Parathyroid adenoma (tissue), 2 donors: Measurements from ENCODE around the gene CAMK2D.

ENCODE experiments used
- H2AFZ ChIP-seq: fragments of 300-600 bp; sonication (generic); one replicate; pipeline ENCODE4 v1.7.0; 2017; ENCODE audit warnings: antibody characterized with exemption, mild to moderate bottlenecking
- H3K27ac ChIP-seq: fragments of 300-600 bp; sonication (generic); one replicate; pipeline ENCODE4 v1.7.0; 2017
- H3K27me3 ChIP-seq: fragments of 300-600 bp; sonication (generic); one replicate; pipeline ENCODE4 v1.7.0; 2017; ENCODE audit warnings: low read length; ENCODE audit not compliant: control insufficient read depth, insufficient read depth
- H3K36me3 ChIP-seq: fragments of 300-600 bp; sonication (generic); one replicate; pipeline ENCODE4 v1.7.0; 2017; ENCODE audit warnings: low read length; ENCODE audit not compliant: control insufficient read depth, insufficient read depth
- H3K4me1 ChIP-seq: fragments of 300-600 bp; sonication (generic); one replicate; pipeline ENCODE4 v1.7.0; 2017; ENCODE audit warnings: control low read depth
- H3K4me2 ChIP-seq: fragments of 300-600 bp; sonication (generic); one replicate; pipeline ENCODE4 v1.7.0; 2017; ENCODE audit warnings: low read length
- H3K4me3 ChIP-seq: fragments of 300-600 bp; sonication (generic); one replicate; pipeline ENCODE4 v1.7.0; 2017; ENCODE audit warnings: low read depth, low read length
- H3K79me2 ChIP-seq: fragments of 300-600 bp; sonication (generic); one replicate; pipeline ENCODE4 v1.7.0; 2017; ENCODE audit warnings: control low read depth
- H3K9ac ChIP-seq: fragments of 300-600 bp; sonication (generic); one replicate; pipeline ENCODE4 v1.7.0; 2017; ENCODE audit warnings: mild to moderate bottlenecking
- H3K9me3 ChIP-seq: fragments of 300-600 bp; sonication (generic); one replicate; pipeline ENCODE4 v1.7.0; 2017; ENCODE audit warnings: low read length; ENCODE audit not compliant: control insufficient read depth
- TF ChIP-seq, protein P1 (sequence below): fragments of 300-600 bp; sonication (generic); IDR thresholded peaks from one replicate; pipeline ENCODE4 v1.7.0; 2017; ENCODE audit warnings: antibody characterized with exemption, mild to moderate bottlenecking
- donor health status: primary hyperparathyroidism.

The CAMK2D gene

DNA sequence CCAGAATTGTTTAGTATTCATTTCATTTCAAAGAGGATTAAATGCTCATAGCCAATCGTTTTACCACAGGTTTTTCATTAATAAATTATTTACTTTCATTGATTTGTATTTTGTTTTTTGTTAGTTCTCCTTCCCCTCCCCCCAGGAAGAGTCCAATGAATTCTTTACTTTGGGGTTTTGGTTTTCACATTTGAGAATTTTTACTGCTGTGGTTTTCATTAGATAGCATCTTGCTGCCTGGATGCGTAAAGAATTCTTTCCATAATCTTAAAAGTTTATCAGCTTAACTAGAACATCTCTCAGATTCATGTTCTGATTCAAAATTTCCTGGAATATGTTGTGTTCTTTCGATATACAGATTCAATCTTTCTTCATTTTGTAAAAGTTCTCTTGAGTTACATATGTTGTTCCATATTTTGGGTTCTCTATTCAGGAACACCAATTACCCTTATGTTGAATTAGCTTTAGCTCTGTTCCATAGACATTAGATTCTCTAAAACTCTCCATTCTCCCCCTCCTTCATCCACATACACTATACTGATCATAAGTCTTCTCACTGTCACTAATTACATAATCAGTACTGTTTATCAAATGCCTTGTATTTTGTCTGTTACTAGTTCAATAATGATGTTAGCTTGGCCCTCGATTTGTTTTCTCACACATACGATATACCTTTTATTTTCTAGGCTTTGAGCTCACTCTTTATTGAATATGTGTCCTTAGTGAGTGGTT is 184.4 kb downstream of the CAMK2D start:
- TF ChIP-seq, protein P1, sequence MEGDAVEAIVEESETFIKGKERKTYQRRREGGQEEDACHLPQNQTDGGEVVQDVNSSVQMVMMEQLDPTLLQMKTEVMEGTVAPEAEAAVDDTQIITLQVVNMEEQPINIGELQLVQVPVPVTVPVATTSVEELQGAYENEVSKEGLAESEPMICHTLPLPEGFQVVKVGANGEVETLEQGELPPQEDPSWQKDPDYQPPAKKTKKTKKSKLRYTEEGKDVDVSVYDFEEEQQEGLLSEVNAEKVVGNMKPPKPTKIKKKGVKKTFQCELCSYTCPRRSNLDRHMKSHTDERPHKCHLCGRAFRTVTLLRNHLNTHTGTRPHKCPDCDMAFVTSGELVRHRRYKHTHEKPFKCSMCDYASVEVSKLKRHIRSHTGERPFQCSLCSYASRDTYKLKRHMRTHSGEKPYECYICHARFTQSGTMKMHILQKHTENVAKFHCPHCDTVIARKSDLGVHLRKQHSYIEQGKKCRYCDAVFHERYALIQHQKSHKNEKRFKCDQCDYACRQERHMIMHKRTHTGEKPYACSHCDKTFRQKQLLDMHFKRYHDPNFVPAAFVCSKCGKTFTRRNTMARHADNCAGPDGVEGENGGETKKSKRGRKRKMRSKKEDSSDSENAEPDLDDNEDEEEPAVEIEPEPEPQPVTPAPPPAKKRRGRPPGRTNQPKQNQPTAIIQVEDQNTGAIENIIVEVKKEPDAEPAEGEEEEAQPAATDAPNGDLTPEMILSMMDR: no peak
- Histone ChIP-seq H3K27me3 (no peaks in the 10 kb centered on the region), H3K79me2 (no peaks in the 10 kb centered on the region), H2AFZ (no peak overlapping the region), H3K9ac (no peak overlapping the region), H3K4me3 (no peak overlapping the region), H3K9me3 (no peaks in the 10 kb centered on the region), H3K4me1 (no peaks in the 10 kb centered on the region), H3K27ac (no peak overlapping the region), H3K4me2 (peak overlapping the region; percentile 9), H3K36me3 (no peaks in the 10 kb centered on the region)

DNA sequence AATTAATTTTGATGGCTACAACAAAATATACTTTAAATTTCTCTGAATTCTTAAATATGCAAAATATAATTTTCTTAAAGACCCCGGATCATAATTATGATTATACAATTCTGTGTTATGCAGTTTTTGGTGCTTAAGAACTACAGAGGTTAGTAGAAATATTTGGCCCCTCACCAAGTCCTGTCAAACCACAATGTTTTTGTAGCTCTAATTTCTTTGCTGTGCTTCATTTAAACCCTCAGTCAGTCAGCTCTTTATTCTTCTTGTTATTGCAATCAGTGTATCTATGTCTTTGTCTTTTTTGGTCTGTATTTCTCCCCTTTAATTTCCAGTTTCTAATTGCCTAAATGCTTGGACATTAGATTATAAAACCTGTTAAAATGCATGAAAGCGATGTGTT is 186.1 kb downstream of the CAMK2D start:
- no peak overlapping the region for H2AFZ ChIP-seq
- H3K9me3 ChIP-seq: no peaks in the 10 kb centered on the region
- H3K4me1 ChIP-seq: no peaks in the 10 kb centered on the region
- H3K9ac ChIP-seq: no peak overlapping the region
- H3K27me3 ChIP-seq: no peaks in the 10 kb centered on the region
- no peaks in the 10 kb centered on the region for H3K36me3 ChIP-seq
- TF ChIP-seq, protein P1: no peak
- H3K27ac ChIP-seq: no peak overlapping the region
- H3K79me2 ChIP-seq: no peaks in the 10 kb centered on the region
- peak overlapping the region; percentile 17 for H3K4me2 ChIP-seq
- no peak overlapping the region for H3K4me3 ChIP-seq

DNA sequence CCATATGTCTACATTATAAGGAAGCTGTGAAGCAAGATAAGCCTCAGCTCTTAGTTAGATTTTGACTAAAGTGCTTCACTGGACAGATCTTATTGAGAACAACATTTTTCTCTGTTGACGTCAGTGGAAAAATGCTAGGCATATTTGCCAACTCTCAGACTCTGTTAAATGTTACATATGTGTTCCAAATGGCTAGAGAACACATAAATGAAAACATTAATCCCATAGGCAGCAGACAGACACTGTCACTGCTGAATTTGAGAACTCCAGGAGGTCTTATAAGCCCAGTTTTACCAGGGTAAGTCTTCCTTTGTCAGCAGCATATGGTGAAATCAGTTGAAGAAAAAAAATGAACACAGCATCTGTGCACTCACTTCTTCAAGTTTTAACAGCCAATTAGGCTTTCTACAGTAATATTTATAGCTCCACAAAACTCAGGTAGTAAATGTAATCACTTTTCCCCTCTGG is 186.9 kb downstream of the CAMK2D start:
- Histone ChIP-seq H2AFZ (no peak overlapping the region), H3K27me3 (no peaks in the 10 kb centered on the region), H3K79me2 (no peaks in the 10 kb centered on the region), H3K4me3 (no peak overlapping the region), H3K27ac (peak overlapping the region; percentile 20), H3K9me3 (no peaks in the 10 kb centered on the region), H3K36me3 (no peaks in the 10 kb centered on the region), H3K4me2 (peak overlapping the region; percentile 49), H3K4me1 (no peaks in the 10 kb centered on the region), H3K9ac (no peak overlapping the region)
- TF ChIP-seq, protein P1: no peak

DNA sequence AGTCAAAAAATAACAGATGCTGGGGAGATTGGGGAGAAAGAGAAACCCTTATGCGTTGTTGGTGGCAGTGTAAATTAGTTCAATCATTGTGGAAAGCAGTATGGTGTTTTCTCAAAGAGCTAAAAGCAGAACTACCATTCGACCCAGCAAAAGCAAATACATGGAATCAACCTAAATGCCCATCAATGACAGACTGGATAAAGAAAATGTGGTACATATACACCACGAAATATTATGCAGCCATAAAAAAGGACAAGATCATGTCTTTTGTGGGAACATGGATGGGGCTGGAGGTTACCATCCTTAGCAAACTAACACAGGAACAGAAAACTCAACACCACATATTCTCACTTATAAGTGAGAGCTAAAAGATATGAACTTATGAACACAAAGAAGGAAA is 188.9 kb downstream of the CAMK2D start:
- no peak overlapping the region for H2AFZ ChIP-seq
- H3K27ac ChIP-seq: no peak overlapping the region
- no peaks in the 10 kb centered on the region for H3K79me2 ChIP-seq
- H3K27me3 ChIP-seq: no peaks in the 10 kb centered on the region
- H3K9ac ChIP-seq: no peak overlapping the region
- TF ChIP-seq, protein P1: no peak
- no peaks in the 10 kb centered on the region for H3K4me1 ChIP-seq
- H3K4me2 ChIP-seq: no peak overlapping the region
- no peak overlapping the region for H3K4me3 ChIP-seq
- H3K9me3 ChIP-seq: no peaks in the 10 kb centered on the region
- no peaks in the 10 kb centered on the region for H3K36me3 ChIP-seq
